ENCODE measurements around the gene CAMK2B.

The CAMK2B gene

GRCh38 chr7:44366986-44367385 is 41.6 kb upstream of the CAMK2B start:
- no peak for TF ChIP-seq CTCF (conservative IDR thresholded peaks at IDR 0.05)
- no peak for TF ChIP-seq ZFX (IDR thresholded peaks at IDR 0.05)
- H3K27ac ChIP-seq: no peak overlapping the region

- TF ChIP-seq CTCF (conservative IDR thresholded peaks at IDR 0.05) (no peak), ZFX (IDR thresholded peaks at IDR 0.05) (no peak)
- H3K27ac ChIP-seq: no peak overlapping the region
These were observed 28.3 kb upstream of the CAMK2B start for GRCh38 chr7:44353668-44354067.

- no peak overlapping the region for H3K27ac ChIP-seq
- TF ChIP-seq ZFX (IDR thresholded peaks at IDR 0.05) (no peak), CTCF (conservative IDR thresholded peaks at IDR 0.05) (no peak)
These were observed 23.7 kb upstream of the CAMK2B start for GRCh38 chr7:44348851-44349781.

GRCh38 chr7:44348300-44348699 is 22.9 kb upstream of the CAMK2B start:
- peak overlapping the region; percentile 43 for H3K27ac ChIP-seq

GRCh38 chr7:44347546-44348114 is 22.2 kb upstream of the CAMK2B start:
- TF ChIP-seq CTCF (conservative IDR thresholded peaks at IDR 0.05): no peak
- no peak for TF ChIP-seq ZFX (IDR thresholded peaks at IDR 0.05)
- peak overlapping the region; percentile 43 for H3K27ac ChIP-seq

More at GRCh38 chr7:44348300-44348699, 22.9 kb upstream of the CAMK2B start:
- TF ChIP-seq CTCF (conservative IDR thresholded peaks at IDR 0.05): peak; percentile 20; the same call in 1 of the 2 replicates
- TF ChIP-seq ZFX (IDR thresholded peaks at IDR 0.05): no peak

- TF ChIP-seq CTCF (conservative IDR thresholded peaks at IDR 0.05) (no peak), ZFX (IDR thresholded peaks at IDR 0.05) (no peak)
These were observed 20.7 kb upstream of the CAMK2B start for GRCh38 chr7:44346063-44346462.

GRCh38 chr7:44341401-44341800 is 16.0 kb upstream of the CAMK2B start:
- H3K27ac ChIP-seq: no peak overlapping the region
- TF ChIP-seq ZFX (IDR thresholded peaks at IDR 0.05) (no peak), CTCF (conservative IDR thresholded peaks at IDR 0.05) (no peak)

More at GRCh38 chr7:44346063-44346462, 20.7 kb upstream of the CAMK2B start:
- no peak overlapping the region for H3K27ac ChIP-seq
